GM18861 (cell line): ENCODE measurements around the gene CAPZB.

Source experiments
- ATAC-seq: cut with Tn5 transposase; IDR thresholded peaks from one replicate; pipeline ENCODE4 v1.9.1; 2021; ENCODE audit not compliant: unreplicated experiment

CAPZB gene

GRCh38 chr1:19390166-19390850 is 95.0 kb downstream of the CAPZB start:
- no peak for ATAC-seq

DNA sequence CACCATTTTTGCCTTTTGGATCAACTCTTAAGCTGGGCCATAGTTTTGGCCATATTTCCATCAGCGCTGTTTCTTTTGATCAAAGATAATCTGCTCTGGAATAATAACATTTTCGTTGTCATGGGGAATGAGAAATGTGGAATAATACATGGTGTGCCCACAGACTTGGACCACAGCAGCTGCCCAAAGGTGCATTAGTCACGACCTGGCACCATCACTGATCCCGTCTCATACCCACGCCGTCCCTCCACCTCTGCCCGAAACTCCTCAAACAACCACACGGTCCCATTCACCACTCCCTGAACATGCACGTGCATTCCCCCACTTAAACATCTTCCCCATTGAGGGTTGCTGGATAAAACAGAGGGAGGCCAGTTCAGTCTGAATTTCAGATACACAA is 96.4 kb downstream of the CAPZB start:
- ATAC-seq: no peak

DNA sequence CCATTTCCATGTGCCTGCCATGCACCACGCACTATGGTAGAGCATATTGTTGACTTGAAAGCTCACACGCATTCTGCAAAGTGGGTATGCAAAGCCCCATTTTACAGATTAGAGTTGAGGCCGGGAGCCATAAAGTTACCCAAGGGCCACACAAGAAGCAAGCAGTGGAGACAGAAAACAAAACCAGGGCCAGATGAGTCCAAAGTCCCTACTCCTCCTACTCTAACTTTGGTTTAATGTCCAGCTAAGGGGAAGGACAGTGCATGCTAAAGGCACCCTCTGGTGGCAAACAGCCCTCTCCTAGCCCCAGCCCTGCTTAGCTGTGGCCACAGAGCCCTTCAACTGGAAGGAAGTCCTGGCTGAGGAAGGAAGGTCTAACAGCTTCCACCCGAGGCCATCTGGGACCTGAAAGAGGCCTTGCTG is 98.3 kb downstream of the CAPZB start:
- ATAC-seq: no peak

- no peak for ATAC-seq
Observed at GRCh38 chr1:19385869-19386591, 99.3 kb downstream of the CAPZB start.

- ATAC-seq: no peak
Observed at GRCh38 chr1:19385221-19385620, 100.1 kb downstream of the CAPZB start.

DNA sequence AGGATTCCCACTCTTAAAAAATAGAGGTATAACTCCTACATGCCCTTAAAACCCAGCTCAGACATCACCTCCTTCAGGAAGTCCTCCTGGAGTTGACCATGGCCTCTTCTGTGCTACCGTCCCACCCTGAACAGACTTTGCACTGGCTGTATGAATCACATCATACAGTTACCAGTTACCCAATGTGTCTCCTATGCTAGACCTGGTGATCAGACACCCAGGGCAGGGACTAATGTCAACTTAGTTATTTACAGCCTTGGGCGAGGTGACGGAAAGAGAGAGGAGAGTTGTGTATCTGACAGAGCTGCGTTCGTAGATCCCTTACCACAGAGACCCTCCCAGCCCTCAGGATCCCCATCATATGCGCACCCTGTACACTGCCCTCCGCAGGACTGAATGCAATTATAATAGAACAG is 100.6 kb downstream of the CAPZB start:
- ATAC-seq: no peak

DNA sequence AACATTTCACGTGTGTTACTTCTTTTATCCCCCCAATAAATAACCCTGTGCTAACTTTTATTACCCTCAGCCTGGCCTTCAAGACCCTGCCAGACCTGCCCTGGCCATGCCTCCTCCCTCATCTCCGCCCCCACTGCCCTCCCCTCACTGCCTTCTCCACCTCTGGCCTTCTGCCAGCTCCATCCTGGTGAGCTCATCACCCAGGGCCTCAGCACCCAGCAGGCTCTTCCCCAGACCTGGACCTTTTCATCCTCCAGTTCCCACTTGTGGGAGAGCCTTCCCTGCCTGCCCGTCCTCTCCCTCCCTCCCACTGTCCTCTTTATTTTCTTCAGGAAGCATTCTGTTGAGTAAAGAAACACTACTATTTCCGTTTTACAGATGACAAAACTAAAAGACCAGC is 101.2 kb downstream of the CAPZB start:
- ATAC-seq: no peak

GRCh38 chr1:19382222-19382621 is 103.1 kb downstream of the CAPZB start:
- no peak for ATAC-seq

DNA sequence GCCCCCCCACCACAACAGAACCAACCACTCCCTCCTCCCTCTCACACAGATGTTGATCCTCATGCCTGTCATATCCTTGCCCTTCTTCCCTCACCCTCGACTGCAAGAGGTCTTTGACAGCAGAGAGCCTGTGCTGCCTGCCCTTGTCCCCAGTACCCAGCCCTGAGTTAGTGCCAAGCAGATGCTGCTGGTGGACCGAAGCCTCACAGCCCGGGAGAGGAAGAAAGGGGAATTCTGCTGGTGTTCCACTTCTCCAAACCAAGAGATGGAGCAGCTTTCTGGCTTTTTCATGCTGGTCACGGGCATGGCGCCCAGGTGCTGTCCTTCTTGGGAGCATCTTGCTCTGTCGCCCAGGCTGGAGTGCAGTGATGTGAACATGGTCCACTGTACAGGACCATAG is 104.1 kb downstream of the CAPZB start:
- ATAC-seq: no peak

- no peak for ATAC-seq
Observed at GRCh38 chr1:19377812-19378718, 107.3 kb downstream of the CAPZB start.

DNA sequence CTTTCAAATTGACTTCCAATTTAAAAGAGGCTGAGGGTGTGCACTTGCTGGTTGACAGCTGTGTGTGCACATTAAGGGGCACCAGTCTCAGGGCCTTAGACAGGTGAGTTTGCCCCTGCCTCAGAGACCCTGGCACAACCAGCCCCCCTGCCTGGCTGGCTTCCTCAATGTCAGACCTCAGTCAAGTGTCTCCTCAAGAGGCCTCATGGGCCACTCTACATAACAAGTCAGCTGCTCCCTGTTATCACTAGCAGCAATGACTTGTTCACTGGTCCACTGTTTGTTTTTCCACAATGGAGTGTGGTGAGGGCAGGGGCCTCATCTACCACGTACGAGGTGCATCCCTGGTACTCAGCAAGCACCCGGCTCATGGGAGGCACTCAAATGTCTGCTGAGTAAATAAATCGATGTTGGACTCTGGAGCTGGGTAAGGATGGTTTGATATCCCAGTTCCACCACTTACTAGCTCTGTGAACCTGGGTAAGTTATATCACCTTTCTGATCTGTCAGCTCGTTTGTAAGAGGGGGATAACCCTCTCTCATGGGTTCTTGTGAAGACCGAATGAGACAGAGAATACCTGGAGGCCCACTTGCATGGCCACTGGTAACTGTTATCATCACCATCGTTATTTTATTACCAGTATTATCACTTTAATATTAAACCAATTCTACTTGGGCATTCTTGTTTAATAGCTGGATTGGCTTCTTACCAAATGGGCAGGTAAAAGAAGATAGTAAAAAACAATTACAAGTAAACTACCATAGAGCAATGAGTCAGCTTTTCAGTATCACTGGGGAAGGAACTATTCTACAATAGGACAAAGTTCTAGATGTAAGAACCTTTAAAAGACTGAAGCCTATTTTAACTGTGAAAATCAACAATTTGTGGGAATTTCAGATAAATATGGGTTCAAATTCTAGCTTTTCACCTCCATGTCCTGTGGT is 108.6 kb downstream of the CAPZB start:
- no peak for ATAC-seq

DNA sequence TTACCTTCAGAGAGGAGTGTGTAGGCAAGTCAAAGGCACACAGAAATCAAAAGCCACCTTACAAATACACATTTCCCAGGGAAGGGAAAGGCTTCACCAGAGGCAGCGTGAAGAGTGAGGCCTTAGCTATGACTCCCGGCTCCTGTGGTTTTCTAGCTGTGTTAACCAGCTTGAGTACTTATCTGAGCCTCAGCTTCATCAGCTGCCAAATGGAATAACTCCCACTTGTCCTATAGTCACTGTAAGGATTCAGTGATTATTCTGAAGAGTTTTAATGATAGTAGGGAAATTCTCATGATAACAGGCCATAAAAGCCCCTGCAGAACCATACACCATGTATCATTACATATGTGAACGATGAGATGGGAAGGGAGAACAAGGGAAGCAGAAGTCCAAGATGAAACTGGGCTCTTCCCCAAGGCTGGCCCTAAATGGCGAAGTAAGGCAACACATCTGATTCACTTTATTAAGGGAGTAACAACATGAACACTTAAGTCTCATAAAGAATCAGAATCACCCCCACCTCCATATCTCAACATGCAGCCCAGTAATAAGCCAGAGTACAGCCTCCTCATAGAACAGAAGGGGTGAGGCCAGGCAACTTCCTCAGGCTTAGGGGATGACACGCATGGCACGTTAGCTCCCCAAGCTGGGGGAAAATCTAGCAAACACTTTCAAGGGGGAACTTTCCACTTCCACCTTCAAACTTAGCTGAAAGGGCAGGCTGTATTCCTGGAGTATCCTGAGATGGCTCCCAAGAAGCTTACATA is 109.5 kb downstream of the CAPZB start:
- ATAC-seq: no peak

DNA sequence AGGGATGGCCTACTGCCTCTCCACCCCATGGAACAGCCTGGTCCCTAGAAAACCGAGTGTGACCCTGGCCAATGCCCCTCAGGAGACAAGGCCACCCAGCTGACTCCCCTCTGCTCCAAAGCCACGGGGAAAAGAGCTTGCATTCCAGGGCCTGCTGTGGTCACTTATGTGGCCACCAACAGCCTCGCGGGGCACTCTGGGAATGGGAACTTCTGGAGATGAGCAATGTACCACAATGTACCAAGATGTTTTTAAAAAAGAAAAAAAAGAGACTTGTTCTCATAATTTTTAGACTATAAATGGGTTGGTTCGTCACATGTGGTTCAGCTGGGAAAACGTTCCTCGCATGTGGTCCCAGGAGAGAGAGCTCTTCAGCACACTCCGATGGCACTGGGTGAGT is 110.4 kb downstream of the CAPZB start:
- no peak for ATAC-seq

DNA sequence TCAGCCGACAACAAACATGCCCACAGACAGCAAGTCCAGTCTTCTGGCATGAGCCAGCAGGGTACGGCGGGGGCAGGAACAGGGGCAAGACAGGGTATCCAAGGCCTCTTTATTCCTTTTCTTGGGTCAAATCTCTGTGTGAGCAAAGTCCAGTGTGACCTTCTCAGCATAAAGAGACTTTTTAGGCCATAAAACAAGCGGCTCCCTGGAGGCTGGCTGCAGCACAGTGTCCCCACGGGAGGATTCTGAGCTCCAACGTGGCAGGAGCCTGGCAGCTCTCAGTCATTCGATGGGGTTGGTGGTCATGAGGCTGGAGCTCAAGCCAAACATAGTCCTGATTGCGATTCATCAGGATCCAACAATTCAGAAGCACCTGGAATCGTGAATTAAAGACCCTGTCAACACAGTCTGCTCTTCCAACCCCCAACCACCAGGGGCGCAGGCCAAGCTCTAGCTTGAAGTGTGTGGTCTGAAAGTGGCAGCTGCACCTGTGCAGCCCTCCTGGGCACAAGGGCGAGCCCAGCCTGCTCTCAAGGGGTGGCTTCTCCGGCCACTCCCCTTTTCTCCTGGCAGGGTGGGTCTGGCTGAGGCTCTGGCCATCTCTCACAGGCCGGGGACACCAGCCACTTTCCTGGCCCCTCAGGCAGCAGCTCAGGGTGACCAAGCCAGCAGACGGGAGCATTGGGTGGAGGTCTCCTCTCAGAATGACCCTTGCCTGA is 111.1 kb downstream of the CAPZB start:
- ATAC-seq: no peak

DNA sequence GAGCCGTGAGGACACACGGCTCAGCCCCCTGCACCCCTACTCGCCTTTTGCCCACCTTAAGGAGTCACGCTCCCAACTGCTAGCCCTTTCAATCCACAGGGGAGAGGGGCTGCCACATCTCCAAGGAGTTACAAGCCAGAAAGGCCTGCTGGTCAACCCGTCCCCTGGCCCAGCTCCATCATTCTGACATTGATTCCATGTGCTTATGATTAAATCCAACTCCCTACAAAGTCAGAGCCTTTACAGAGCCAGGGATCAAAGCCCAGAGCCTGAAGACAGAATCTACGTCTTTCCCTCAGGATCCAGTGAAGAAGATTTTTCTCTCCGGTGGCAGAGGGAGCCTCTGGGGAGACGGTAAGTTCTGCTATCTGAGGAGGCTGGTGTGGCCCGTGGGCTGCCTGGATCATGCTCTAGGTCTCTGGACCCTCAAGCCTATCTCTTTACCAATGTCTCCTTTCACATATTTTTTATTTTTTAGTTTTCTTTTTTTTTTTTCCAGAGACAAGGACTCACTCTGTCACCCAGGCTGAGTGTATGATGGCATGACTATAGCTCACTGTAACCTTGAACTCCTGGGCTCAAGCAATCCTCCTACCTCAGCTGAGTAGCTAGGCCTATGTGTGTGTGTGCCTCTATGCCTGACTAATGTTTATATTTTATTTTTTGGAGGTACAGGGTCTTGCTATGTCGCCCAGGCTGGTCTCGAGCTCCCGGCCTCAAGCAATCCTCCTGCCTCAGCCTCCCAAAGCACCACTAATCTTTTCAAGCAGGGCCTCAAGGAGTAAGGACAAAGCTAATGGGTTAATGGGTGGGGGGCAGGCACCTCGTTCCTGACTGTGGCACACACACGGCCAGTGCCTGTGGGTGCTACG is 111.9 kb downstream of the CAPZB start:
- no peak for ATAC-seq

DNA sequence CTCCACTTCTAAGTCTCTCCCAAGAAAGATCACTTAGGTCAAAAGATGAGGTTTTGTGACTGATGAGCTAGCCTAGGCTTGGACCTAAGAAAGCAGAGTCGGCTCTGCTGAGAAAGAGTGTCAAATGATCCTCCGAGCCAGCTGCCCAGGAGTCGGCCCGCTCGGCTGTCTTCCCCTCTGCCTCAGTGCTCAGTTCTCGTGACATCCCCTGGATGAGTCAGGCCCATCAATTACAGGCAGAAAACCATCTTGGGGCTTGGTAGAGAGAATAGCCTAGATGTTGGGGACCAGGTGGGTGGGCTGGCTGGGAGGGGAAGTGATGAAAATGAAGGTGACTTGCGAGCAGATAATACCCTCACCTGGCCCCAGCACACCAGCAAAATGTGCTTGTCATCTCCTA is 112.7 kb downstream of the CAPZB start:
- no peak for ATAC-seq

GRCh38 chr1:19372136-19372514 is 113.2 kb downstream of the CAPZB start:
- no peak for ATAC-seq
